HG03108 (cell line): Measurements from ENCODE around the gene RPL22L1.
"Not testable (repeated sequence)": the region's sequence is repeated elsewhere in the genome, so short reads cannot be mapped to it uniquely, and the experiment has no call there.

Source experiments
- ATAC-seq: cut with Tn5 transposase; IDR thresholded peaks from one replicate; pipeline ENCODE4 v1.9.1; 2021; ENCODE audit warnings: moderate library complexity; ENCODE audit not compliant: unreplicated experiment

The RPL22L1 gene

GRCh38 chr3:170836491-170836890 is 33.5 kb downstream of the RPL22L1 start:
- no peak for ATAC-seq

- ATAC-seq: no peak
Measured at GRCh38 chr3:170835336-170835735, 34.7 kb downstream of the RPL22L1 start.

- ATAC-seq: no peak
Measured at GRCh38 chr3:170830580-170830979, 39.4 kb downstream of the RPL22L1 start.

- ATAC-seq: no peak
Measured at GRCh38 chr3:170829546-170830272, 40.3 kb downstream of the RPL22L1 start.

GRCh38 chr3:170826047-170826446 is 43.9 kb downstream of the RPL22L1 start:
- no peak for ATAC-seq

- ATAC-seq: not testable (repeated sequence)
Measured at GRCh38 chr3:170823562-170823961, 46.4 kb downstream of the RPL22L1 start.

- ATAC-seq: not testable (repeated sequence)
Measured at GRCh38 chr3:170818325-170818724, 51.7 kb downstream of the RPL22L1 start.

GRCh38 chr3:170817471-170817870 is 52.5 kb downstream of the RPL22L1 start:
- ATAC-seq: not testable (repeated sequence)

- no peak for ATAC-seq
Measured at GRCh38 chr3:170816841-170817240, 53.2 kb downstream of the RPL22L1 start.

- no peak for ATAC-seq
Measured at GRCh38 chr3:170816341-170816740, 53.7 kb downstream of the RPL22L1 start.

- no peak for ATAC-seq
Measured at GRCh38 chr3:170815936-170816335, 54.1 kb downstream of the RPL22L1 start.

GRCh38 chr3:170815340-170815739 is 54.7 kb downstream of the RPL22L1 start:
- no peak for ATAC-seq
